ENCODE results near the gene WDR5. TPM values are rescaled to one million over a fixed set of nuclear protein-coding genes. Genes with fewer than 3 reads are reported as not detected.

The WDR5 gene
- total and polyA plus RNA-seq, 2 of the 13 experiments (the other 11 are each of a cell fraction or from before 2014, with no cell fraction given) = 34.3 TPM

DNA sequence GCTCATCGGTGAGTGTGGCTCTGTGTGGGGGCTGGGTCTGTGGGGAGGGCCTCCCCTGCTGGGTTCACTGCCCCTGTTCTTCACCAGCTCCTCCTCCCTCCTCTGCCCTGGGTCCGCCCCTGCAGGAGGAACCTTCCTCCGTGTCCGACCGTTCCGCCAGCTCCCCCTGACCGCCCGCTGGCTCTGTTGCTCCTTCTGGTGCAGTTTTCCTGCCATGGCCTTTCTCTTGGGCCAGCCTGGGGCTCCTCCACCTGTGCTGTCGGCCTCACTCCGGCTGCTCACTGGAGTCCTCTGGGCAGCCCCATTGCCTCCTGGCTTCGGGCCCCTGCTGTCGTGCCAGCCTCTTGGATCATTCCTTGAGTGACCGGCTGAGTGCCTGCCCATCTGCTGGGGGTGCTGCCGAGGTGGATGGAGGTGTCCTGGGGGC is 16.2 kb downstream of the WDR5 start (continued):
- TF ChIP-seq, protein P1, sequence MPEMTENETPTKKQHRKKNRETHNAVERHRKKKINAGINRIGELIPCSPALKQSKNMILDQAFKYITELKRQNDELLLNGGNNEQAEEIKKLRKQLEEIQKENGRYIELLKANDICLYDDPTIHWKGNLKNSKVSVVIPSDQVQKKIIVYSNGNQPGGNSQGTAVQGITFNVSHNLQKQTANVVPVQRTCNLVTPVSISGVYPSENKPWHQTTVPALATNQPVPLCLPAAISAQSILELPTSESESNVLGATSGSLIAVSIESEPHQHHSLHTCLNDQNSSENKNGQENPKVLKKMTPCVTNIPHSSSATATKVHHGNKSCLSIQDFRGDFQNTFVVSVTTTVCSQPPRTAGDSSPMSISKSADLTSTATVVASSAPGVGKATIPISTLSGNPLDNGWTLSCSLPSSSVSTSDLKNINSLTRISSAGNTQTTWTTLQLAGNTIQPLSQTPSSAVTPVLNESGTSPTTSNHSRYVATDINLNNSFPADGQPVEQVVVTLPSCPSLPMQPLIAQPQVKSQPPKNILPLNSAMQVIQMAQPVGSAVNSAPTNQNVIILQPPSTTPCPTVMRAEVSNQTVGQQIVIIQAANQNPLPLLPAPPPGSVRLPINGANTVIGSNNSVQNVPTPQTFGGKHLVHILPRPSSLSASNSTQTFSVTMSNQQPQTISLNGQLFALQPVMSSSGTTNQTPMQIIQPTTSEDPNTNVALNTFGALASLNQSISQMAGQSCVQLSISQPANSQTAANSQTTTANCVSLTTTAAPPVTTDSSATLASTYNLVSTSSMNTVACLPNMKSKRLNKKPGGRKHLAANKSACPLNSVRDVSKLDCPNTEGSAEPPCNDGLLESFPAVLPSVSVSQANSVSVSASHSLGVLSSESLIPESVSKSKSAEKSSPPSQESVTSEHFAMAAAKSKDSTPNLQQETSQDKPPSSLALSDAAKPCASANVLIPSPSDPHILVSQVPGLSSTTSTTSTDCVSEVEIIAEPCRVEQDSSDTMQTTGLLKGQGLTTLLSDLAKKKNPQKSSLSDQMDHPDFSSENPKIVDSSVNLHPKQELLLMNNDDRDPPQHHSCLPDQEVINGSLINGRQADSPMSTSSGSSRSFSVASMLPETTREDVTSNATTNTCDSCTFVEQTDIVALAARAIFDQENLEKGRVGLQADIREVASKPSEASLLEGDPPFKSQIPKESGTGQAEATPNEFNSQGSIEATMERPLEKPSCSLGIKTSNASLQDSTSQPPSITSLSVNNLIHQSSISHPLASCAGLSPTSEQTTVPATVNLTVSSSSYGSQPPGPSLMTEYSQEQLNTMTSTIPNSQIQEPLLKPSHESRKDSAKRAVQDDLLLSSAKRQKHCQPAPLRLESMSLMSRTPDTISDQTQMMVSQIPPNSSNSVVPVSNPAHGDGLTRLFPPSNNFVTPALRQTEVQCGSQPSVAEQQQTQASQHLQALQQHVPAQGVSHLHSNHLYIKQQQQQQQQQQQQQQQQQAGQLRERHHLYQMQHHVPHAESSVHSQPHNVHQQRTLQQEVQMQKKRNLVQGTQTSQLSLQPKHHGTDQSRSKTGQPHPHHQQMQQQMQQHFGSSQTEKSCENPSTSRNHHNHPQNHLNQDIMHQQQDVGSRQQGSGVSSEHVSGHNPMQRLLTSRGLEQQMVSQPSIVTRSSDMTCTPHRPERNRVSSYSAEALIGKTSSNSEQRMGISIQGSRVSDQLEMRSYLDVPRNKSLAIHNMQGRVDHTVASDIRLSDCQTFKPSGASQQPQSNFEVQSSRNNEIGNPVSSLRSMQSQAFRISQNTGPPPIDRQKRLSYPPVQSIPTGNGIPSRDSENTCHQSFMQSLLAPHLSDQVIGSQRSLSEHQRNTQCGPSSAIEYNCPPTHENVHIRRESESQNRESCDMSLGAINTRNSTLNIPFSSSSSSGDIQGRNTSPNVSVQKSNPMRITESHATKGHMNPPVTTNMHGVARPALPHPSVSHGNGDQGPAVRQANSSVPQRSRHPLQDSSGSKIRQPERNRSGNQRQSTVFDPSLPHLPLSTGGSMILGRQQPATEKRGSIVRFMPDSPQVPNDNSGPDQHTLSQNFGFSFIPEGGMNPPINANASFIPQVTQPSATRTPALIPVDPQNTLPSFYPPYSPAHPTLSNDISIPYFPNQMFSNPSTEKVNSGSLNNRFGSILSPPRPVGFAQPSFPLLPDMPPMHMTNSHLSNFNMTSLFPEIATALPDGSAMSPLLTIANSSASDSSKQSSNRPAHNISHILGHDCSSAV (CRISPR knock-in tag; IDR thresholded peaks at IDR 0.05; ENCODE audit: borderline replicate concordance) = no peak
- TF ChIP-seq ZBTB1 (CRISPR knock-in tag; IDR thresholded peaks at IDR 0.05; ENCODE audit: borderline replicate concordance) = no peak
- no peak for TF ChIP-seq SUZ12 (IDR thresholded peaks at IDR 0.05; ENCODE audit: low read depth, low read length)
- no peak for TF ChIP-seq HOXA5 (CRISPR knock-in tag; IDR thresholded peaks at IDR 0.05)
- TF ChIP-seq HNRNPL (IDR thresholded peaks at IDR 0.05; ENCODE audit: low read depth, low read length) = no peak
- no peak for TF ChIP-seq STAT5B (CRISPR knock-in tag; IDR thresholded peaks at IDR 0.05)
- TF ChIP-seq ELF1 (CRISPR knock-in tag; IDR thresholded peaks at IDR 0.05) = no peak
- TF ChIP-seq SMAD9 (CRISPR knock-in tag; IDR thresholded peaks at IDR 0.05) = no peak
- TF ChIP-seq ZNF160 (CRISPR knock-in tag; IDR thresholded peaks at IDR 0.05) = no peak
- TF ChIP-seq JUNB (CRISPR knock-in tag; IDR thresholded peaks at IDR 0.05; ENCODE audit: borderline replicate concordance) = no peak
- TF ChIP-seq RFX3 (CRISPR knock-in tag; IDR thresholded peaks at IDR 0.05) = no peak
- TF ChIP-seq, protein P2, sequence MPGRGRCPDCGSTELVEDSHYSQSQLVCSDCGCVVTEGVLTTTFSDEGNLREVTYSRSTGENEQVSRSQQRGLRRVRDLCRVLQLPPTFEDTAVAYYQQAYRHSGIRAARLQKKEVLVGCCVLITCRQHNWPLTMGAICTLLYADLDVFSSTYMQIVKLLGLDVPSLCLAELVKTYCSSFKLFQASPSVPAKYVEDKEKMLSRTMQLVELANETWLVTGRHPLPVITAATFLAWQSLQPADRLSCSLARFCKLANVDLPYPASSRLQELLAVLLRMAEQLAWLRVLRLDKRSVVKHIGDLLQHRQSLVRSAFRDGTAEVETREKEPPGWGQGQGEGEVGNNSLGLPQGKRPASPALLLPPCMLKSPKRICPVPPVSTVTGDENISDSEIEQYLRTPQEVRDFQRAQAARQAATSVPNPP (CRISPR knock-in tag; IDR thresholded peaks at IDR 0.05) = no peak
- TF ChIP-seq ZNF224 (CRISPR knock-in tag; IDR thresholded peaks at IDR 0.05) = no peak
- no peak for TF ChIP-seq RBAK (CRISPR knock-in tag; IDR thresholded peaks at IDR 0.05)
- TF ChIP-seq, protein P3, sequence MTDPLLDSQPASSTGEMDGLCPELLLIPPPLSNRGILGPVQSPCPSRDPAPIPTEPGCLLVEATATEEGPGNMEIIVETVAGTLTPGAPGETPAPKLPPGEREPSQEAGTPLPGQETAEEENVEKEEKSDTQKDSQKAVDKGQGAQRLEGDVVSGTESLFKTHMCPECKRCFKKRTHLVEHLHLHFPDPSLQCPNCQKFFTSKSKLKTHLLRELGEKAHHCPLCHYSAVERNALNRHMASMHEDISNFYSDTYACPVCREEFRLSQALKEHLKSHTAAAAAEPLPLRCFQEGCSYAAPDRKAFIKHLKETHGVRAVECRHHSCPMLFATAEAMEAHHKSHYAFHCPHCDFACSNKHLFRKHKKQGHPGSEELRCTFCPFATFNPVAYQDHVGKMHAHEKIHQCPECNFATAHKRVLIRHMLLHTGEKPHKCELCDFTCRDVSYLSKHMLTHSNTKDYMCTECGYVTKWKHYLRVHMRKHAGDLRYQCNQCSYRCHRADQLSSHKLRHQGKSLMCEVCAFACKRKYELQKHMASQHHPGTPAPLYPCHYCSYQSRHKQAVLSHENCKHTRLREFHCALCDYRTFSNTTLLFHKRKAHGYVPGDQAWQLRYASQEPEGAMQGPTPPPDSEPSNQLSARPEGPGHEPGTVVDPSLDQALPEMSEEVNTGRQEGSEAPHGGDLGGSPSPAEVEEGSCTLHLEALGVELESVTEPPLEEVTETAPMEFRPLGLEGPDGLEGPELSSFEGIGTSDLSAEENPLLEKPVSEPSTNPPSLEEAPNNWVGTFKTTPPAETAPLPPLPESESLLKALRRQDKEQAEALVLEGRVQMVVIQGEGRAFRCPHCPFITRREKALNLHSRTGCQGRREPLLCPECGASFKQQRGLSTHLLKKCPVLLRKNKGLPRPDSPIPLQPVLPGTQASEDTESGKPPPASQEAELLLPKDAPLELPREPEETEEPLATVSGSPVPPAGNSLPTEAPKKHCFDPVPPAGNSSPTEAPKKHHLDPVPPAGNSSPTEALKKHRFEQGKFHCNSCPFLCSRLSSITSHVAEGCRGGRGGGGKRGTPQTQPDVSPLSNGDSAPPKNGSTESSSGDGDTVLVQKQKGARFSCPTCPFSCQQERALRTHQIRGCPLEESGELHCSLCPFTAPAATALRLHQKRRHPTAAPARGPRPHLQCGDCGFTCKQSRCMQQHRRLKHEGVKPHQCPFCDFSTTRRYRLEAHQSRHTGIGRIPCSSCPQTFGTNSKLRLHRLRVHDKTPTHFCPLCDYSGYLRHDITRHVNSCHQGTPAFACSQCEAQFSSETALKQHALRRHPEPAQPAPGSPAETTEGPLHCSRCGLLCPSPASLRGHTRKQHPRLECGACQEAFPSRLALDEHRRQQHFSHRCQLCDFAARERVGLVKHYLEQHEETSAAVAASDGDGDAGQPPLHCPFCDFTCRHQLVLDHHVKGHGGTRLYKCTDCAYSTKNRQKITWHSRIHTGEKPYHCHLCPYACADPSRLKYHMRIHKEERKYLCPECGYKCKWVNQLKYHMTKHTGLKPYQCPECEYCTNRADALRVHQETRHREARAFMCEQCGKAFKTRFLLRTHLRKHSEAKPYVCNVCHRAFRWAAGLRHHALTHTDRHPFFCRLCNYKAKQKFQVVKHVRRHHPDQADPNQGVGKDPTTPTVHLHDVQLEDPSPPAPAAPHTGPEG (CRISPR knock-in tag; IDR thresholded peaks at IDR 0.05) = no peak
- no peak for TF ChIP-seq FOXA3 (CRISPR knock-in tag; IDR thresholded peaks at IDR 0.05)
